GM12878 (cell line): ENCODE measurements around the gene APBB1IP.

Source experiments
- NFYA ChIP-seq: IDR thresholded peaks from 2 replicates; pipeline ENCODE4 v1.6.1; 2011; ENCODE audit warnings: low read depth, mild to moderate bottlenecking, low read length, improper control_type of control experiment, borderline replicate concordance
- POLR2A ChIP-seq: IDR thresholded peaks from 2 replicates; pipeline ENCODE4 v1.6.1; 2011; ENCODE audit warnings: low read depth, mild to moderate bottlenecking, low read length
- RFX5 ChIP-seq: IDR thresholded peaks from 2 replicates; pipeline ENCODE4 v1.6.1; 2011; ENCODE audit warnings: low read depth, low read length, improper control_type of control experiment
- TAF1 ChIP-seq: IDR thresholded peaks from 2 replicates; pipeline ENCODE4 v1.6.1; 2011; ENCODE audit warnings: mild to moderate bottlenecking, low read depth, low read length, borderline replicate concordance
- YBX1 ChIP-seq: fragments of 450-650 bp; IDR thresholded peaks from 2 replicates; pipeline ENCODE4 v1.6.1; 2016; ENCODE audit warnings: antibody characterized with exemption

GRCh38 chr10:26489081-26489480 is 50.9 kb downstream of the APBB1IP start:
- TF ChIP-seq POLR2A (no peak), YBX1 (no peak), RFX5 (no peak), TAF1 (no peak), NFYA (no peak)
